HCT116 (cell line): ENCODE results near the gene TDRD9. TPM values are rescaled to one million over a fixed set of nuclear protein-coding genes. Genes with fewer than 3 reads are reported as not detected.

ENCODE experiments used
- ATAC-seq: fragments of 200-7000 bp; cut with Tn5 transposase; 2 replicates; pipeline ENCODE4 v1.9.1; 2020; ENCODE audit warnings: mild to moderate bottlenecking, moderate library complexity
- BruUV-seq: library from RNA; stranded (reverse); fragments of 400-500 nt; replicated peaks from 2 replicates; lab custom pipeline; 2021; lab: Mats Ljungman, UMichigan
- CTCF ChIA-PET: fragments of 300-600 bp; sonication (Branson Sonifier 250); formaldehyde crosslinking; loops from one replicate; lab custom pipeline; 2021; ENCODE audit warnings: antibody characterized with exemption; lab: Charles Lee
- POLR2A ChIA-PET: fragments of 300-600, 350-600 bp; sonication (Branson Sonifier 250); formaldehyde crosslinking; loops from one replicate; lab custom pipeline; 2021; ENCODE audit warnings: antibody characterized with exemption; lab: Charles Lee
- RAD21 ChIA-PET, 2 experiments: fragments of 300-600 bp; sonication (Branson Sonifier 250); formaldehyde crosslinking; loops; one replicate each; lab custom pipeline; 2023; ENCODE audit warnings: low total read pairs in 2 of 2; ENCODE audit not compliant: uncharacterized antibody in 2 of 2, unreplicated experiment in 2 of 2, low non-redundant PET in 1 of 2; lab: Charles Lee
- DNase-seq: peaks from one replicate; pipeline ENCODE4 v3.0.0-alpha.2; 2010; ENCODE audit warnings: low read depth, low spot score
- H2AFZ ChIP-seq: fragments of 200-600 bp; shearing (Covaris generic), sonication (generic); 2 replicates; pipeline ENCODE4 v1.6.1; 2017; ENCODE audit warnings: low read depth, mixed run types, mixed read lengths, antibody characterized with exemption, low read length; ENCODE audit not compliant: poor library complexity, severe bottlenecking
- H3K27ac ChIP-seq: 2 replicates; pipeline ENCODE4 v1.5.1; 2012; ENCODE audit warnings: low read depth, low read length
- H3K27me3 ChIP-seq: fragments of 200-600 bp; sonication (generic); 2 replicates; pipeline ENCODE4 v1.6.1; 2016; ENCODE audit warnings: mixed run types, low read length, mixed read lengths; ENCODE audit not compliant: insufficient read depth
- H3K36me3 ChIP-seq, 2 experiments: fragments of 200-500 bp in 1 of 2; fragments of 200-600 bp in 1 of 2; sonication (Bioruptor generic) in 1 of 2; sonication (generic) in 1 of 2; 2 replicates each; pipeline versions ENCODE4 v1.5.1 to v1.6.1; 2014 to 2016; ENCODE audit warnings: low read length in 2 of 2, inconsistent platforms in 1 of 2, mixed read lengths in 1 of 2, mixed run types in 1 of 2; ENCODE audit not compliant: insufficient read depth in 2 of 2, control insufficient read depth in 1 of 2
- H3K4me1 ChIP-seq, 2 experiments: fragments of 200-600 bp in 1 of 2; sonication (generic) in 1 of 2; 2 replicates each; pipeline versions ENCODE4 v1.5.1 to v1.6.1; 2012 to 2017; ENCODE audit warnings: low read length in 2 of 2, inconsistent platforms in 1 of 2, mild to moderate bottlenecking in 1 of 2, mixed read lengths in 1 of 2, mixed run types in 1 of 2, moderate library complexity in 1 of 2; ENCODE audit not compliant: insufficient read depth in 2 of 2, control insufficient read depth in 1 of 2
- H3K4me2 ChIP-seq: fragments of 200-600 bp; sonication (generic); 2 replicates; pipeline ENCODE4 v1.6.1; 2017; ENCODE audit warnings: mixed run types, low read length, mixed read lengths
- H3K4me3 ChIP-seq, 2 experiments: fragments of 200-600 bp in 1 of 2; sonication (generic) in 1 of 2; replicated peaks in 1 of 2; 2 replicates each; pipeline ENCODE4 v1.5.1; 2011 to 2016; ENCODE audit warnings: low read length in 2 of 2, control low read depth in 1 of 2, low read depth in 1 of 2, mild to moderate bottlenecking in 1 of 2, mixed read lengths in 1 of 2, mixed run types in 1 of 2
- H3K79me2 ChIP-seq: fragments of 200-600 bp; sonication (generic); 2 replicates; pipeline ENCODE4 v1.6.1; 2017; ENCODE audit warnings: mild to moderate bottlenecking, mixed run types, low read length, moderate library complexity, mixed read lengths; ENCODE audit not compliant: insufficient read depth
- H3K9ac ChIP-seq: fragments of 200-600 bp; sonication (generic); 2 replicates; pipeline ENCODE4 v1.6.1; 2016; ENCODE audit warnings: low read length, mixed read lengths
- H3K9me2 ChIP-seq: fragments of 200-600 bp; sonication (generic), shearing (Covaris generic); 2 replicates; pipeline ENCODE4 v1.6.1; 2017; ENCODE audit warnings: mixed run types, mild to moderate bottlenecking, moderate library complexity; ENCODE audit not compliant: insufficient read depth
- H3K9me3 ChIP-seq, 2 experiments: fragments of 200-500 bp in 1 of 2; fragments of 200-600 bp in 1 of 2; sonication (Bioruptor generic) in 1 of 2; sonication (generic) in 1 of 2; 2 replicates each; pipeline ENCODE4 v1.6.1; 2014 to 2017; ENCODE audit warnings: low read length in 2 of 2, mixed read lengths in 2 of 2, inconsistent platforms in 1 of 2, low read depth in 1 of 2, mild to moderate bottlenecking in 1 of 2, mixed run types in 1 of 2, moderate library complexity in 1 of 2; ENCODE audit not compliant: control insufficient read depth in 1 of 2, insufficient read depth in 1 of 2
- H4K20me1 ChIP-seq: fragments of 200-600 bp; sonication (generic), shearing (Covaris generic); 2 replicates; pipeline ENCODE4 v1.6.1; 2017; ENCODE audit warnings: mixed run types, mild to moderate bottlenecking, moderate library complexity; ENCODE audit not compliant: insufficient read depth
- ATF3 ChIP-seq: IDR thresholded peaks from 2 replicates; pipeline ENCODE4 v1.6.1; 2012
- CEBPB ChIP-seq: IDR thresholded peaks from 2 replicates; pipeline ENCODE4 v1.6.1; 2012; ENCODE audit warnings: low read depth
- CTCF ChIP-seq, 3 experiments: fragments of 200-600 bp in 1 of 3; sonication (generic) in 1 of 3; IDR thresholded peaks in 2 of 3; conservative IDR thresholded peaks in 1 of 3; 2 replicates each; pipeline ENCODE4 v1.5.1; 2012 to 2017; ENCODE audit warnings: low read depth in 2 of 3, low read length in 2 of 3, antibody characterized with exemption in 1 of 3, borderline replicate concordance in 1 of 3, control low read depth in 1 of 3, mild to moderate bottlenecking in 1 of 3, mixed read lengths in 1 of 3, mixed run types in 1 of 3, moderate library complexity in 1 of 3; ENCODE audit not compliant: insufficient read depth in 1 of 3
- EGR1 ChIP-seq: IDR thresholded peaks from 2 replicates; pipeline ENCODE4 v1.6.1; 2012; ENCODE audit warnings: low read depth
- ELF1 ChIP-seq: IDR thresholded peaks from 2 replicates; pipeline ENCODE4 v1.6.1; 2012; ENCODE audit warnings: low read depth, borderline replicate concordance
- EZH2 ChIP-seq: fragments of 200-600 bp; sonication (generic); IDR thresholded peaks from 2 replicates; pipeline ENCODE4 v1.6.1; 2017; ENCODE audit warnings: antibody characterized with exemption, mixed run types
- EZH2phosphoT487 ChIP-seq: fragments of 200-600 bp; IDR thresholded peaks from 2 replicates; pipeline ENCODE4 v1.6.1; 2018; ENCODE audit warnings: antibody characterized with exemption, borderline replicate concordance
- JUND ChIP-seq: IDR thresholded peaks from 2 replicates; pipeline ENCODE4 v1.6.1; 2012
- MAX ChIP-seq: IDR thresholded peaks from 2 replicates; pipeline ENCODE4 v1.6.1; 2012
- POLR2A ChIP-seq: IDR thresholded peaks from 2 replicates; pipeline ENCODE4 v1.7.0; 2011; ENCODE audit warnings: borderline replicate concordance; ENCODE audit not compliant: insufficient read depth, insufficient read length; ENCODE audit errors: extremely low read depth
- POLR2AphosphoS5 ChIP-seq: IDR thresholded peaks from 2 replicates; pipeline ENCODE4 v1.6.1; 2011; ENCODE audit warnings: mild to moderate bottlenecking, low read depth, low read length, moderate library complexity
- RAD21 ChIP-seq: IDR thresholded peaks from 2 replicates; pipeline ENCODE4 v1.6.1; 2012; ENCODE audit warnings: low read depth, mild to moderate bottlenecking
- REST ChIP-seq: IDR thresholded peaks from 2 replicates; pipeline ENCODE4 v1.6.1; 2012; ENCODE audit warnings: low read depth
- SIN3A ChIP-seq: IDR thresholded peaks from 2 replicates; pipeline ENCODE4 v1.6.1; 2012; ENCODE audit warnings: low read depth
- SP1 ChIP-seq: IDR thresholded peaks from 2 replicates; pipeline ENCODE4 v1.6.1; 2012; ENCODE audit warnings: low read depth
- SRF ChIP-seq: IDR thresholded peaks from 2 replicates; pipeline ENCODE4 v1.6.1; 2012; ENCODE audit warnings: low read depth
- YY1 ChIP-seq: IDR thresholded peaks from 2 replicates; pipeline ENCODE4 v1.6.1; 2011; ENCODE audit warnings: low read length, low read depth, moderate library complexity, mild to moderate bottlenecking; ENCODE audit not compliant: insufficient replicate concordance; ENCODE audit errors: extremely low read depth
- ZBTB33 ChIP-seq: IDR thresholded peaks from 2 replicates; pipeline ENCODE4 v1.6.1; 2011; ENCODE audit warnings: mild to moderate bottlenecking, low read length, moderate library complexity; ENCODE audit not compliant: insufficient replicate concordance; ENCODE audit errors: extremely low read depth
- ZFX ChIP-seq: fragments of 450-650 bp; IDR thresholded peaks from 2 replicates; pipeline ENCODE4 v1.6.1; 2017
- ZNF274 ChIP-seq: fragments of 200-500 bp; sonication (Bioruptor generic); IDR thresholded peaks from 2 replicates; pipeline ENCODE4 v1.6.1; 2014; ENCODE audit warnings: mild to moderate bottlenecking, low read depth, low read length, inconsistent platforms
- intact Hi-C: fragments of 100-400 bp; cut with micrococcal nuclease; formaldehyde crosslinking; loops from 2 replicates; pipeline ENCODE4 v1.10.0; 2022
- total RNA-seq: library from RNA; stranded (reverse); gene quantifications from one replicate; pipeline ENCODE4 v1.2.1, GENCODE V29; 2021; ENCODE audit not compliant: unreplicated experiment

TDRD9 gene
- total RNA-seq, 1 experiment from 2014 or later: not detected

- no peak overlapping the region for H3K9ac ChIP-seq
- H3K9me3 ChIP-seq: no peaks in the 10 kb centered on the region
- DNase-seq: no peak
- BruUV-seq: no TSS peak
- RAD21 ChIA-PET: no interaction called here
- H3K36me3 ChIP-seq: no peaks in the 10 kb centered on the region
- no peaks in the 10 kb centered on the region for H3K9me2 ChIP-seq
- no peak overlapping the region for H3K4me3 ChIP-seq
- POLR2A ChIA-PET: no interaction called here
- no peaks in the 10 kb centered on the region for H3K4me1 ChIP-seq
- H3K27ac ChIP-seq: no peak overlapping the region
- CTCF ChIA-PET: no interaction called here
- intact Hi-C loops: no loop called here
- no peak overlapping the region for H2AFZ ChIP-seq
- no peaks in the 10 kb centered on the region for H3K79me2 ChIP-seq
- no peaks in the 10 kb centered on the region for H3K27me3 ChIP-seq
- no peaks in the 10 kb centered on the region for H4K20me1 ChIP-seq
- ATAC-seq: no peak
- TF ChIP-seq ZFX (no peak), ELF1 (no peak), REST (no peak), ZBTB33 (no peak), EZH2 (no peak), MAX (no peak), EZH2phosphoT487 (no peak), EGR1 (no peak), CTCF (IDR thresholded peaks at IDR 0.05 in 2 of 3, conservative IDR thresholded peaks at IDR 0.05 in 1 of 3; ENCODE audit: borderline replicate concordance in 1 of 3, insufficient read depth in 1 of 3, low read depth in 2 of 3, low read length in 2 of 3) (no peak), SP1 (no peak), ZNF274 (no peak), RAD21 (no peak), POLR2AphosphoS5 (no peak), ATF3 (no peak), YY1 (no peak), CEBPB (no peak), SRF (no peak), POLR2A (no peak), JUND (no peak), SIN3A (no peak)
- H3K4me2 ChIP-seq: no peak overlapping the region
These were observed 75.4 kb downstream of the TDRD9 start for GRCh38 chr14:104003616-104004015.
